MM.1S (cell line): Measurements from ENCODE around the gene SLC16A9.

ENCODE experiments used
- DNase-seq: peaks from one replicate; pipeline ENCODE4 v3.0.0-alpha.2; 2015
- H2AFZ ChIP-seq: fragments of 300-600 bp; sonication (generic); 2 replicates; pipeline ENCODE4 v1.6.0; 2016; ENCODE audit warnings: antibody characterized with exemption, low read length
- H3F3A ChIP-seq: fragments of 300-600 bp; sonication (generic); 2 replicates; pipeline ENCODE4 v1.6.1; 2016; ENCODE audit warnings: mild to moderate bottlenecking, antibody characterized with exemption, low read length, moderate library complexity, mixed read lengths; ENCODE audit not compliant: insufficient read depth
- H3K27ac ChIP-seq: fragments of 300-600 bp; sonication (generic); 2 replicates; pipeline ENCODE4 v1.5.1; 2016; ENCODE audit warnings: mild to moderate bottlenecking, low read length
- H3K27me3 ChIP-seq: fragments of 300-600 bp; sonication (generic); replicated peaks from 2 replicates; pipeline ENCODE4 v1.6.0; 2016; ENCODE audit warnings: low read length; ENCODE audit not compliant: insufficient read depth
- H3K36me3 ChIP-seq: fragments of 300-600 bp; sonication (generic); replicated peaks from 2 replicates; pipeline ENCODE4 v1.6.1; 2016; ENCODE audit warnings: mild to moderate bottlenecking, low read length, mixed read lengths; ENCODE audit not compliant: insufficient read depth
- H3K4me1 ChIP-seq: fragments of 300-600 bp; sonication (generic); 2 replicates; pipeline ENCODE4 v1.6.1; 2016; ENCODE audit warnings: low read length, mixed read lengths
- H3K4me2 ChIP-seq: fragments of 300-600 bp; sonication (generic); 2 replicates; pipeline ENCODE4 v1.6.0; 2016; ENCODE audit warnings: low read depth, low read length
- H3K4me3 ChIP-seq: fragments of 300-600 bp; sonication (generic); 2 replicates; pipeline ENCODE4 v1.5.1; 2016; ENCODE audit warnings: low read length, mixed read lengths
- H3K79me2 ChIP-seq: fragments of 300-600 bp; sonication (generic); 2 replicates; pipeline ENCODE4 v1.6.1; 2016; ENCODE audit warnings: mixed run types, low read length, mixed read lengths
- H3K9ac ChIP-seq: fragments of 300-600 bp; sonication (generic); 2 replicates; pipeline ENCODE4 v1.6.1; 2016; ENCODE audit warnings: low read length, mixed read lengths
- H3K9me2 ChIP-seq: fragments of 300-600 bp; sonication (generic); replicated peaks from 2 replicates; pipeline ENCODE4 v1.6.1; 2016; ENCODE audit warnings: mild to moderate bottlenecking, low read length, mixed read lengths; ENCODE audit not compliant: insufficient read depth
- H3K9me3 ChIP-seq: fragments of 300-600 bp; sonication (generic); replicated peaks from 2 replicates; pipeline ENCODE4 v1.6.1; 2016; ENCODE audit warnings: mild to moderate bottlenecking, low read length, mixed read lengths; ENCODE audit not compliant: insufficient read depth
- H4K20me1 ChIP-seq: fragments of 300-600 bp; sonication (generic); 2 replicates; pipeline ENCODE4 v1.6.1; 2016; ENCODE audit warnings: mild to moderate bottlenecking, low read length, moderate library complexity, mixed read lengths; ENCODE audit not compliant: insufficient read depth
- EZH2 ChIP-seq: fragments of 300-600 bp; sonication (generic); optimal IDR thresholded peaks from 2 replicates; pipeline ENCODE3; 2017; ENCODE audit warnings: low read depth, mild to moderate bottlenecking, antibody characterized with exemption, low read length, mixed read lengths
- EZH2phosphoT487 ChIP-seq: fragments of 300-600 bp; sonication (generic); IDR thresholded peaks from 2 replicates; pipeline ENCODE4 v1.6.1; 2018; ENCODE audit warnings: antibody characterized with exemption, low read length
- TF ChIP-seq, protein P1 (sequence below): fragments of 300-600 bp; sonication (generic); IDR thresholded peaks from 2 replicates; pipeline ENCODE4 v1.5.1; 2016; ENCODE audit warnings: antibody characterized with exemption, low read length, mixed read lengths

Gene SLC16A9

DNA sequence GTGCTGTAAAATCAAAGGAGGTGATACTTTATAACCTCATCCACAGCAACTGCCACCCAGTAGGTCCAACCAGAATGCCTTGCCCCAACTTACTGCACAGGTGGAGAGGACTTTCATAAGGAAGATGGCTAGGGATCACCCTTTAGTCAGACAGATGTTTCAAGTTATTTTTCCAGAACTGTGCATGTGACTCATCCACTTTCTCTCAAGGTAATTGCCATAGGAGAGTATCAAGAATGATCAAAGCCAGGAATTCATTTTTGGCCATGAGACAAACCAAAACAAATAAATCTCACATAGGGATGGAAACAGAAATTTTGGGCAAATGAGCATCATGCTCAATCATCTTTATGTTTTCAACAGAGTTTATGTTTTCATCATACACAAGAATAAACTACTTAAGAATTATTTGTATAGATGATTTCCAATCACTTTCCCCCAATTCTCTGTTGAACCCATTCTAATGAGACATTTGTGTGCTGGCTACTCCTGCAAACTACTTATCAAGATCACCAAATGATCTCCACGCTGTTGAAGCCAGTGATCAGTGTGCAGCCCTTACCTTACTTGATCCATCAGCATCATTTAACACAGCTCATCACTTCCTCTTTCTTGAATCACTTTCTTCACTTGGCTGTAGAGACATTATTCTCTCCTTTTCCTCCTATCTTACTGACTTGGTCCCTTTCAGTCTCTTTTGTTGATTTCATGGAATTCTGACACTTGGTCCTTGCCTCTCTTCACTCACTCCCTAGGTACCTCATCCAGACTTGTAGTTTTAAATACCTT is 74.0 kb downstream of the SLC16A9 start:
- Histone ChIP-seq H3K9me2 (0 out of 2 replicates have a peak, but pooled peaks cover 3% of the 10 kb centered on the region), H3K9me3 (no peaks in the 10 kb centered on the region), H3K27me3 (no peaks in the 10 kb centered on the region), H3K36me3 (no peaks in the 10 kb centered on the region), H2AFZ (no peak overlapping the region), H3F3A (no peaks in the 10 kb centered on the region), H3K79me2 (no peaks in the 10 kb centered on the region), H3K4me2 (no peak overlapping the region), H3K9ac (no peak overlapping the region), H4K20me1 (no peaks in the 10 kb centered on the region), H3K4me1 (peaks cover 15% of the 10 kb centered on the region), H3K27ac (no peak overlapping the region), H3K4me3 (no peak overlapping the region)
- no peak for DNase-seq
- TF ChIP-seq EZH2phosphoT487: no peak
- no peak for TF ChIP-seq EZH2

DNA sequence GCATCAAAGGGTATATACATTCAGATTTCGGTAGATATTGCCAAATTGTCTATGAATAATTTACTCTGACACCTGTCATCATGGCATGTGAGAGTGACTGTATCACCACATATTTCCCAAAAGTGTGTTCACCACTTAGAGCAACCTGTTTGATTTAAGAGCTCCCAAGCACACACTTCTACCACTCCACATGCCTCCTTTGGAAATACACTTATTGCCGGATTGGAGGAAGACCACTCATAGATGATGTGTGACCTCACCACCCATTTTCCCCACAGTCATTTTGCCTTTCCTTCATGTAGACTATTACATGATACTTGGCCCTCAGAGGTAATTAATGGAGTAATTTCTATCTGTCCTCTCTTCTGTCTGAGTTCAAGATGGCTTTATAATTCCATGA is 75.5 kb downstream of the SLC16A9 start:
- Histone ChIP-seq H3K27me3 (no peaks in the 10 kb centered on the region), H3K9ac (no peak overlapping the region)
- TF ChIP-seq, protein P1, sequence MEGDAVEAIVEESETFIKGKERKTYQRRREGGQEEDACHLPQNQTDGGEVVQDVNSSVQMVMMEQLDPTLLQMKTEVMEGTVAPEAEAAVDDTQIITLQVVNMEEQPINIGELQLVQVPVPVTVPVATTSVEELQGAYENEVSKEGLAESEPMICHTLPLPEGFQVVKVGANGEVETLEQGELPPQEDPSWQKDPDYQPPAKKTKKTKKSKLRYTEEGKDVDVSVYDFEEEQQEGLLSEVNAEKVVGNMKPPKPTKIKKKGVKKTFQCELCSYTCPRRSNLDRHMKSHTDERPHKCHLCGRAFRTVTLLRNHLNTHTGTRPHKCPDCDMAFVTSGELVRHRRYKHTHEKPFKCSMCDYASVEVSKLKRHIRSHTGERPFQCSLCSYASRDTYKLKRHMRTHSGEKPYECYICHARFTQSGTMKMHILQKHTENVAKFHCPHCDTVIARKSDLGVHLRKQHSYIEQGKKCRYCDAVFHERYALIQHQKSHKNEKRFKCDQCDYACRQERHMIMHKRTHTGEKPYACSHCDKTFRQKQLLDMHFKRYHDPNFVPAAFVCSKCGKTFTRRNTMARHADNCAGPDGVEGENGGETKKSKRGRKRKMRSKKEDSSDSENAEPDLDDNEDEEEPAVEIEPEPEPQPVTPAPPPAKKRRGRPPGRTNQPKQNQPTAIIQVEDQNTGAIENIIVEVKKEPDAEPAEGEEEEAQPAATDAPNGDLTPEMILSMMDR: no peak
- no peak for TF ChIP-seq EZH2phosphoT487
- no peak for TF ChIP-seq EZH2

DNA sequence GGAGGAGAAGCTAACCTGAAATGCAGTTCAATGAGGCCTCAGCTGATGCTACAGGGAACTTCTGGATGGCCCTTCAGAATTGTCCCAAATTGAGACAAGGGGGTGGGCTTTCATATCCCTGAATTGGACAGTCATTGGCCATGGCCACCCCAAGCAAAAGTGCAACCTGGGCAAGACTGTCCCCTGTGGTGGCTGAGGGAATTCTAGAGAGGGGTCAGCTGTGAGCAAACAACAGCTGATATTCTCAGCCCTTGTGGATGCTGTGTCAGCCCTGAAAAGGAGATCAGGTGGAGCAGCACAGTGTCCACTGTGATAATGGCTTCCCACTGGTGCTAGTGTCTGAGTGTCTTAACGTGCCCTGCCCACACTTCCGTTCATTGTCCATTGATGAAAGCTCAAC is 76.6 kb downstream of the SLC16A9 start:
- Histone ChIP-seq H3K4me1 (peaks cover 18% of the 10 kb centered on the region), H3K9me3 (no peaks in the 10 kb centered on the region), H3K27ac (no peak overlapping the region), H3K4me3 (no peak overlapping the region), H3K79me2 (no peaks in the 10 kb centered on the region), H3K36me3 (no peaks in the 10 kb centered on the region), H3K9ac (no peak overlapping the region), H4K20me1 (no peaks in the 10 kb centered on the region), H3K27me3 (no peaks in the 10 kb centered on the region), H3F3A (no peaks in the 10 kb centered on the region), H3K9me2 (no peaks in the 10 kb centered on the region), H3K4me2 (no peak overlapping the region), H2AFZ (no peak overlapping the region)
- TF ChIP-seq EZH2phosphoT487 (no peak), EZH2 (no peak)
- TF ChIP-seq, protein P1: peak; percentile 13
- no peak for DNase-seq

More for the DNA sequence above, 75.5 kb downstream of the SLC16A9 start:
- H3K79me2 ChIP-seq: no peaks in the 10 kb centered on the region
- H3K36me3 ChIP-seq: no peaks in the 10 kb centered on the region
- no peak overlapping the region for H2AFZ ChIP-seq
- H4K20me1 ChIP-seq: no peaks in the 10 kb centered on the region
- H3K9me3 ChIP-seq: no peaks in the 10 kb centered on the region
- no peaks in the 10 kb centered on the region for H3K9me2 ChIP-seq
- no peak overlapping the region for H3K4me3 ChIP-seq
- no peak for DNase-seq
- peaks cover 18% of the 10 kb centered on the region for H3K4me1 ChIP-seq
- no peak overlapping the region for H3K27ac ChIP-seq
- H3F3A ChIP-seq: no peaks in the 10 kb centered on the region
- H3K4me2 ChIP-seq: no peak overlapping the region
